Panc1 (cell line): ENCODE results near the gene SELENOW. TPM values are rescaled to one million over a fixed set of nuclear protein-coding genes. Genes with fewer than 3 reads are reported as not detected.

Source experiments
- ATAC-seq: fragments of 200-7000 bp; cut with Tn5 transposase; 2 replicates; pipeline ENCODE4 v1.9.1; 2020; ENCODE audit warnings: mild to moderate bottlenecking, moderate library complexity
- BruUV-seq: library from RNA; stranded (reverse); fragments of 400-500 nt; replicated peaks from 2 replicates; lab custom pipeline; 2021; lab: Mats Ljungman, UMichigan
- CTCF ChIA-PET: fragments of 300-600 bp; sonication (Branson Sonifier 250); formaldehyde crosslinking; loops from one replicate; lab custom pipeline; 2022; ENCODE audit warnings: antibody characterized with exemption; lab: Charles Lee
- POLR2A ChIA-PET: fragments of 300-600 bp; sonication (Branson Sonifier 250); formaldehyde crosslinking; loops from one replicate; lab custom pipeline; 2022; ENCODE audit warnings: antibody characterized with exemption; lab: Charles Lee
- DNase-seq: peaks from one replicate; pipeline ENCODE4 v3.0.0-alpha.2; 2010; ENCODE audit warnings: low read depth, low spot score
- H3K27ac ChIP-seq: 2 replicates; pipeline ENCODE4 v1.5.1; 2011; ENCODE audit warnings: mild to moderate bottlenecking, low read length, inconsistent platforms
- H3K27me3 ChIP-seq: fragments of 200-500 bp; sonication (Bioruptor generic); 2 replicates; pipeline ENCODE4 v1.6.0; 2014; ENCODE audit warnings: low read length, inconsistent platforms; ENCODE audit not compliant: control insufficient read depth, insufficient read depth
- H3K36me3 ChIP-seq: fragments of 200-500 bp; sonication (Bioruptor generic); 2 replicates; pipeline ENCODE4 v1.5.1; 2014; ENCODE audit warnings: inconsistent platforms, mild to moderate bottlenecking, low read length, moderate library complexity; ENCODE audit not compliant: control insufficient read depth, insufficient read depth
- H3K4me1 ChIP-seq: 2 replicates; pipeline ENCODE4 v1.5.1; 2011; ENCODE audit warnings: inconsistent platforms, mild to moderate bottlenecking, low read length, moderate library complexity; ENCODE audit not compliant: control insufficient read depth, insufficient read depth
- H3K4me3 ChIP-seq, 2 experiments: 2 replicates each; pipeline ENCODE4 v1.5.1; 2011 to 2012; ENCODE audit warnings: low read depth in 2 of 2, low read length in 2 of 2, mild to moderate bottlenecking in 2 of 2, inconsistent platforms in 1 of 2, moderate library complexity in 1 of 2
- H3K9me3 ChIP-seq: fragments of 200-500 bp; sonication (Bioruptor generic); 2 replicates; pipeline ENCODE4 v1.5.1; 2014; ENCODE audit warnings: low read depth, mild to moderate bottlenecking, inconsistent platforms, low read length, moderate library complexity; ENCODE audit not compliant: control insufficient read depth, insufficient read depth
- CTCF ChIP-seq: fragments of 450-650 bp; IDR thresholded peaks from 2 replicates; pipeline ENCODE4 v1.5.1; 2017; ENCODE audit warnings: mild to moderate bottlenecking
- POLR2AphosphoS5 ChIP-seq: IDR thresholded peaks from 2 replicates; pipeline ENCODE4 v1.6.1; 2012; ENCODE audit warnings: mild to moderate bottlenecking, low read depth, low read length, moderate library complexity
- REST ChIP-seq, 2 experiments: IDR thresholded peaks; 2 replicates each; pipeline ENCODE4 v1.6.1; 2011 to 2012; ENCODE audit warnings: low read depth in 2 of 2, control low read depth in 1 of 2, low read length in 1 of 2, mild to moderate bottlenecking in 1 of 2, moderate library complexity in 1 of 2; ENCODE audit not compliant: insufficient read depth in 1 of 2
- SIN3A ChIP-seq: IDR thresholded peaks from 2 replicates; pipeline ENCODE4 v1.6.1; 2012; ENCODE audit warnings: low read depth, mild to moderate bottlenecking, low read length, moderate library complexity, borderline replicate concordance; ENCODE audit not compliant: insufficient read depth
- TCF7L2 ChIP-seq: IDR thresholded peaks from 2 replicates; pipeline ENCODE4 v1.6.1; 2011; ENCODE audit warnings: mild to moderate bottlenecking, low read depth, low read length, inconsistent platforms
- in situ Hi-C: cut with HindIII; loops from 2 replicates; pipeline ENCODE4 v1.10.0; 2016; ENCODE audit warnings: low sequenced_read_pairs, low pct_unique_long_range_greater_than_20kb
- intact Hi-C: fragments of 100-400 bp; cut with micrococcal nuclease; formaldehyde crosslinking; loops from one replicate; pipeline ENCODE4 v1.10.0; 2022; ENCODE audit not compliant: unreplicated experiment
- total RNA-seq: library from RNA; stranded (reverse); gene quantifications from one replicate; pipeline ENCODE4 v1.2.1, GENCODE V29; 2021; ENCODE audit not compliant: unreplicated experiment

SELENOW gene
- total RNA-seq, 1 experiment from 2014 or later, result 62.0 TPM

- DNase-seq (no peak), ATAC-seq (no peak)
- ChIA-PET CTCF (no interaction called here), POLR2A (no interaction called here)
- TF ChIP-seq TCF7L2 (no peak), CTCF (no peak), REST (IDR thresholded peaks at IDR 0.05; ENCODE audit: insufficient read depth in 1 of 2, low read depth in 2 of 2, low read length in 1 of 2) (no peak), POLR2AphosphoS5 (no peak), SIN3A (no peak)
- Histone ChIP-seq H3K4me3 (no peak overlapping the region), H3K36me3 (no peaks in the 10 kb centered on the region), H3K27ac (no peak overlapping the region), H3K4me1 (no peaks in the 10 kb centered on the region), H3K9me3 (no peaks in the 10 kb centered on the region), H3K27me3 (no peaks in the 10 kb centered on the region)
- in situ Hi-C loops, result no loop called here
- no TSS peak for BruUV-seq
- intact Hi-C loops, result no loop called here
Measured at GRCh38 chr19:47760632-47760999, 17.9 kb upstream of the SELENOW start.

- Histone ChIP-seq H3K4me3 (no peak overlapping the region), H3K4me1 (no peaks in the 10 kb centered on the region), H3K27me3 (no peaks in the 10 kb centered on the region), H3K36me3 (no peaks in the 10 kb centered on the region), H3K9me3 (no peaks in the 10 kb centered on the region), H3K27ac (no peak overlapping the region)
- DNase-seq (no peak), ATAC-seq (no peak)
- TF ChIP-seq SIN3A (no peak), REST (IDR thresholded peaks at IDR 0.05; ENCODE audit: insufficient read depth in 1 of 2, low read depth in 2 of 2, low read length in 1 of 2) (no peak)
- BruUV-seq, result no TSS peak
- CTCF ChIA-PET, result no interaction called here
- in situ Hi-C loops (no loop called here), intact Hi-C loops (no loop called here)
- POLR2A ChIA-PET, result no interaction called here
Measured at GRCh38 chr19:47761566-47761965, 16.9 kb upstream of the SELENOW start.
